Measurements from ENCODE around the gene ARMH3.
A peak's percentile ranks its signal among the peaks of the same experiment; 100 is the strongest.

Gene ARMH3

GRCh38 chr10:101828766-101829551 is 227.0 kb downstream of the ARMH3 start:
- no peak for DNase-seq

- DNase-seq: no peak
These were observed 227.9 kb downstream of the ARMH3 start for GRCh38 chr10:101827919-101828600.

GRCh38 chr10:101826852-101827434 is 229.0 kb downstream of the ARMH3 start:
- no peak for DNase-seq

- no peak for DNase-seq
These were observed 231.2 kb downstream of the ARMH3 start for GRCh38 chr10:101824736-101825135.

- DNase-seq: no peak
These were observed 236.9 kb downstream of the ARMH3 start for GRCh38 chr10:101818872-101819633.

- DNase-seq: peak; percentile 99
These were observed 237.7 kb downstream of the ARMH3 start, which contains the start of gene OGA for GRCh38 chr10:101818119-101818871. TSS of gene OGA (minus strand) at chr10:101818444. CDS start at chr10:101818022, 422 bp downstream.

DNA sequence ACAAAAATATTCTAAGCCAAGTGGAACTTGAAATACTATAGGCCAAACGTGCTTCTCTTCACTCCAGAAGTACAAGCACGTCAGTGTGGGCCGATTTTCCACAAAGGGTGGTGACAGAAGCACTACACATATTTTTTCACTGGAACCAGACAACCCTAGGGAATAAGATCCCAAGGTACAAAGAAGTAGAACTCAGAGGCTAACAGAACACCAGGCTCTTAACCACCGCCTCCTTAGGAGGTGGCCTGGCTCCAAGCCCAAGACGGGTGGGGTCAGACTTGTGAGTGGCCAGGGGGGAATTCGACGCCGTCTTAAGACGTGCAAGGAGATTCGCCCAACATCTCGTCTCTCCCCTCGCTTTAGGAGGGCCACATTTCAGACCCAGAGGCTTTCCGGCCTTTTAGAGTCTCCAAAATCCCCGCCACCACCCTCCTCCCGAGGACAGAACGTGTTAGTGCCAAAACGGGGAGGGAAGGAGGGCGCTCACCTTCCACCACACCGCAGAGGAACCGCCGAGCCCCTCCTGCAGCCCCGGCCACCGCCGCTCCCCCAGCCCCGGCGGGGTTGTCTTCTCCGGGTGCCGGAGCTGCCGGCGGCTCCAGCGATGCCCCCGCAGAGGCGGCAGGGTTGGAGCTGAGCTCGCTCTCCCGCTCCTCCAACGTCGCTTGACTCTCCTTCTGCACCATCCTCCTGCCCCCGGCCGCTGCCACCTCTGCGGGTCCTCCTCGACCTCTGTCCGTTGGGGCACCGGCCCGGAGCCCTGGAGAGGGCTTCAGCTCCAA is 238.4 kb downstream of the ARMH3 start:
- peak; percentile 68 for DNase-seq

DNA sequence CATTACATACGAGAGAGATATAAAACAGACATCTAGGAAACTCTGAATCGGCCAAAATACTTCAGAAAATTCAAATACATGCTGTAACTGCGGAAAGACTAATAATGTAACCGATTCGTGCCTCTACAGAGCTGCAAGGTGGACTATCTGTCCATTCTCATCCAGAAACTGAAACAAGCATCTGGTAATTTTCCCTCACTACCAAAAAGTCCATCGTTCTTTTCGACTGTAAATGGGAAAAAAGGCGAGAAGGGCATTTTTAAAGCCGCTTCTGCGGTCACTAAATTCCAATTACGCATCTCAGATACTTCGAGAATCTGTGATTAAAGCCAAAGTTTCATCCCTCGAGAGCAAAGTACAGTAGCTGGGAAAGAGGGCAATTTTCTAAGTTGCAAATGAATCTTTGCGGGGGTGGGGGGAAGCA is 239.0 kb downstream of the ARMH3 start:
- DNase-seq: peak; percentile 53

DNA sequence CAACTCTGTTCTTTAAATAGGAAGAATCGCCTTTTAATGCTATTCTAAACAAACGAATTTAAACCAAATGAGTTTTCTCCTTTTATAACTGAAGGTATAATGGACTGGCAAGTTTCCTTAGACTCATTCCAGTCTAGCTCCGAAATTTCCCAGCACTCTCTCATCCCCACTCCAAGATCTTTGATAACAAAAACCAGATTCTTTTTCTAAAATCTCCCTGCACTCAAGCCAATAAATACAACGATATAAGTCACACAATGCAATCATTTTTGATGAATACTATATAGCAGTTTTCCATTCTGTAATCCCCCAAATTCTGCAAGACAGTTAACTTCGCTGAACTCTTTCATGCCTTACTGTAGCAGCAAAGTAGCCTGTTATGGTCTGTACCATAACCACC is 239.6 kb downstream of the ARMH3 start:
- no peak for DNase-seq

- no peak for DNase-seq
These were observed 241.4 kb downstream of the ARMH3 start for GRCh38 chr10:101814466-101815071.

DNA sequence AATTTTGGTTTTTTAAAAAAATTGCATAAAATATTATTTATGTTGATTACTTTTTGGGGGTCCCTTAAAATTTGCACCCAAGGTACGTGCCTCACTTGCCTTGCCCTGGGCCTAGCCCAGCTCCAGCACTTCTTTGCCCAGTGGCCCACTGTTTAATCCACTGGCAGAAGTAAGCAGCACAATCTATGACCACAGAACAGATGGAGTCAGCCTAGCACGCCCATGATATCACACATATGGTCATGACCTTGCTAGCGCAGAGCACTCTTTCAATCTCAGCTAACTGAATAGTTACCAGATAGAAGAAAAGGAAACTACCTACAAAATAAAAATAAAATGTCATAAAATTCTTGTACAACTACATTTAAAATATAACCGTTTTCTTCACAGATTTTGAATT is 243.4 kb downstream of the ARMH3 start:
- DNase-seq: no peak

GRCh38 chr10:101807158-101807557 is 248.8 kb downstream of the ARMH3 start:
- no peak for DNase-seq

- DNase-seq: no peak
These were observed 252.5 kb downstream of the ARMH3 start for GRCh38 chr10:101803511-101803910.

DNA sequence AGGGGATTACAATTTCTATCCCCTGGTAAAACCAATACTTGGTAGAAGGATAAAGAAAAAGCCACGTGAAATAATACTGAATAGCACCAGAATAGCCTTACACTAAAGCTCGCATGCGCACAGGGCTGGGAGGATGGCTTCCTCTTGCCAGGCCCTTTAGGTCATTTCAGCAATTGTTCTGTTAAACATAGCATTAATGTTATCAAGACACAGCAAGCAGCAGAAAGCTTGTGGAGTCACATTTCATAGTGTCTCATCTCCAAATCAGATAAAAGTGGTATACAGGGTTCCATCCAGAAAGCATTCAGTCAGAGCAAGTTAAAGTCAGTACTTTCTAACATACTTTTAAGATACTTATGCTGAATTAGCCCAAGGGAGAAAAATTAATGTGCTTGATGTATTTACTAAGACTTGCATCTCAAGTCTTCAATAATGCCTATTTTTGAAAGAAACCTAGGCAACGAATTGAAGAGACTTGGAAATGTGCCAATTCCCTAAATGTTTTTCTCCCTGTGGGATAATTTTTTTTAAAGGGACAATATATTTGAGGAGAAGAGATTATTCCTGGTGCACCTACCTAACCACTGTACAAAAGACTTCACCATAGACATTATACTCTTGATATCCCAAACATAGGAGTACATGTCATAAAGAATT is 258.4 kb downstream of the ARMH3 start:
- DNase-seq: no peak
